Activated CD4-positive, alpha-beta T cell treated with anti-CD3 and anti-CD28 coated beads, Interleukin-2, Interleukin-6, amounts not matched to agents 100 ng/mL and 50 ng/mL, durations not matched to agents 16 hours and 8 hours (primary cell): ENCODE data around the gene CHEK1.
"Not testable (repeated sequence)": the region's sequence is repeated elsewhere in the genome, so short reads cannot be mapped to it uniquely, and the experiment has no call there.

ENCODE experiments used
- DNase-seq: peaks from one replicate; pipeline ENCODE4 v3.0.0-alpha.2; 2020

CHEK1 gene

GRCh38 chr11:125701858-125702621, 77.1 kb downstream of the CHEK1 start:
- DNase-seq, result no peak

GRCh38 chr11:125704686-125705085, 79.7 kb downstream of the CHEK1 start:
- not testable (repeated sequence) for DNase-seq

GRCh38 chr11:125720781-125721180, 95.8 kb downstream of the CHEK1 start:
- no peak for DNase-seq

GRCh38 chr11:125724125-125724524, 99.2 kb downstream of the CHEK1 start:
- DNase-seq, result no peak
